Stimulated activated CD4-positive, alpha-beta T cell treated with anti-CD3 and anti-CD28 coated beads, Interleukin-2, amount 100 ng/mL, for 4 hours (primary cell): ENCODE measurements around the gene KRTAP1-5.
"Not testable (repeated sequence)": the region's sequence is repeated elsewhere in the genome, so short reads cannot be mapped to it uniquely, and the experiment has no call there.

Source experiments
- DNase-seq: peaks from one replicate; pipeline ENCODE4 v3.0.0-alpha.2; 2020; ENCODE audit warnings: low read depth

KRTAP1-5 gene

DNA sequence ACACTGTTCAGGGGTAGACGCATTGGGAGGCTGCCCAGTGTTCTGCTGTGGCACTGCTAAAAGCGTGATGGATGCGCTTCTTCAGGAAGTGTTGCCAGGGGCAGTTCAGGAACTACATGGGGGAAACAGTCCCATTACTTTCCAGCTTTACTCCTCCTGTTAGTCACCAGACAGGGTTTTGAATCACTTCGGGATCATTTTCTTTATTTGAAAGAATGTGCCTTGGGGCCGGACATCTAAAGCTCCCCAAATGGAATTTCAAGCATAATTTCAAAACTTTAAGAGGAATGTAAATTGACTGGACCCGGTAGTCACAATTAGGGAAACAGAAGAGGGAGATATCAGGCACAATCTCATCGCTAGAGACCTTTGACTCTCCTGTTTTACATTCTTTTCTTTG is 21.4 kb upstream of the KRTAP1-5 start:
- no peak for DNase-seq

GRCh38 chr17:41046735-41047465 is 19.9 kb upstream of the KRTAP1-5 start, which contains the start of gene KRTAP2-1:
Gene KRTAP2-1 (minus strand): TSS chr17:41047316. CDS start chr17:41047267, 49 bp downstream.
- not testable (repeated sequence) for DNase-seq

GRCh38 chr17:41042953-41043352 is 15.9 kb upstream of the KRTAP1-5 start:
- DNase-seq = no peak

DNA sequence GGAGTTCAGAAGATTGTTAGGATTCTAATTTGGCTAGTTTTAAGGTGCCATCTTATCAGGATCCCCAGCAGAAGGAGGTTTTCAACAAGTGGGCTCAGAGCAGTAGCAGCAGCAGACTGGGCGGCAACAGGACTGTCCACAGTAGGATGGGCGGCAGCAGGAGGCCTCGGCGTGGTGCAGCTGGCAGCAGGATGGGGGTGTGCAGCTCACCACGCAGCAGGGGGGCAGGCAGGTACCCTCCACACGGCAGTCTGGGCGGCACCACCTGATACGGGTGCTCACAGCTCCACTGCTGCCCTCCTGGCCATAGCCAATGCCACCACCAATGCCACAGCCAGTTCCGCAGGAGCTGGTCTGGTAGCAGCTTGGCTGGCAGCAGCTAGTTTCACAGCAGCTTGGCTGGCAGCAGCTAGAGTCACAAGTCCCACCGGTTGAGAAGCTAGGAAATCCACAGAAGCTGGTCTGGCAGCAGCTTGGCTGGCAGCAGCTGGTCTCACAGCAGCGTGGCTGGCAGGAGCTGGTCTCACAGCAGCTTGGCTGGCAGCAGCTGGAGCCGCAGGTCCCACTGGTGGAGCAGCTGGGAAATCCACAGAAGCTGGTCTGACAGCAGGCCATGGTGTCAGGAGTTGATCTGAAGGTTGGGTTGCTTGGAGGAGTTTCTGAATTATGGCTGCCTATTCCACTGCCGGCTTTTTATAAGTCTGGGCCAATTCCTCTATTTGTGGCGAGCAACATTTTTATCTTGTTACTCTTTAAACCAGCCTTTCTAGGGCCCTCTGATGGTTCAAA is 14.0 kb upstream of the KRTAP1-5 start, which contains the start of gene KRTAP1-1:
KRTAP1-1 (minus strand) TSS at position 668 of the 789 bp plus-strand sequence; CDS start at position 615, 53 bp downstream.
- not testable (repeated sequence) for DNase-seq

DNA sequence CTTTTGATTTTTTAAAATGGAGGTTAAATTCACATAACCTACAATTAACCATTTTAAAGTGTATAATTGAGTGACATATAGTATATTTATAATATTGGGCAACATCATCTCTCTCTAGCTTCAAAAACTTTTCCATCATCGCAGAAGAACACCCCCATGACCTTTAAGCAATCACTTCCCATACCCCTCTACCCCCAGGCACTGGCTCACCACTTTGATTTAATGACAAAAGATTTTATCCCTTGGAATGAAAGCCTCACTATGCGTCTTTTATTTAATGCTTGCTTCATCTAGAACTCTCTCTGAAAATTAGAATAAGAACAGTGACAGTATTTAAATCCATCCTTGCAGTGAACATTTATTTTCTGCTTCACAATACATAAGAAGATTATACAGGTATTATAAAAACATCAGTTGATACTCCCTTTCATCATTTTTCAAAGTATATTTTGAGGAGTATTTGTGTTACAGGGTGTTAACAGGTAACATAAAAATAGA is 10.9 kb upstream of the KRTAP1-5 start:
- no peak for DNase-seq

GRCh38 chr17:41034346-41034935 is 7.4 kb upstream of the KRTAP1-5 start, which contains the start of gene KRTAP1-3:
Gene KRTAP1-3 (minus strand): TSS chr17:41034874. CDS start chr17:41034821, 53 bp downstream.
- not testable (repeated sequence) for DNase-seq

DNA sequence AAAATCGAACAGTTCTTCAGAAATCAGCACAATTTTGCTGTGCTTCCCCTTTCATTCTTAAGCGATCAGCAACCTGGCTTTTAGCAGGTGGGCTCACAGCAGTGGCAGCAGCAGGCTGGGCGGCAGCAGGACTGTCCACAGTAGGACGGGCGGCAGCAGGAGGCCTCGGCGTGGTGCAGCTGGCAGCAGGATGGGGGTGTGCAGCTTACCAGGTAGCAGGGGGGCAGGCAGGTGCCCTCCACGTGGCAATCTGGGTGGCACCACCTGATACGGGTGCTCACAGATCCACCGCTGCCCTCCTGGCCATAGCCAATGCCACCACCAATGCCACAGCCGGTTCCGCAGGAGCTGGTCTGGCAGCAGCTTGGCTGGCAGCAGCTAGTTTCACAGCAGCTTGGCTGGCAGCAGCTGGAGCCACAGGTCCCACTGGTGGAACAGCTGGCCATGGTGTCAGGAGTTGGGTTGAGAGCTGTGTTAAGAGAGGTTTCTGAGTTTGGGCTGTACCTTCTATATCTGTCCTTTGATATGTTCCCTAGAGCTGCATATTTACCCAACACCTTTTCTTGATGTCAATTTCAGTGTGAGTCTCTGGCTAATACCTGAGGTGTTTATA is 2.7 kb upstream of the KRTAP1-5 start, which contains the start of gene KRTAP1-4:
KRTAP1-4 (minus strand) TSS at position 563 of the 613 bp plus-strand sequence; CDS start at position 446, 117 bp downstream.
- no peak for DNase-seq

DNA sequence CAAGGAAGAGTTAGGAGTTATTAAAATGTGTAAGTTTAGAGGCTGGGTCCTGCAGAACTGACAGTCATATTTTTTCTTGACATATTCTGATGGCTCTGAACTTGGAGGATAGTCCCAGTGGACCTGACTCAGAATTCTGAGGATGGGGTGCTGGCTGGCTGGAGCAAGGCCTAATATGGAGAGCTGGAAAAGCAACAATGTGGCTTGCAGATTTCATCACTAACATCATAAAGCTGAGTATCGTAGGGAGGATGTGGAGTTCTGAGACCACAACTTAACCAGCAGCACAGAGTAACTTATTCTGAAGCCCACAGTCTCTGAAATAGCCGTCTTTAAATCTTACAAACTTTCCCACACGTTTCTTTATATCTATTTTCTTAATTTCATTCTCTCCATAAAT is 2.3 kb downstream of the KRTAP1-5 start:
- DNase-seq = no peak

GRCh38 chr17:41020336-41020735 is 6.7 kb downstream of the KRTAP1-5 start:
- DNase-seq = no peak

- DNase-seq = no peak
Observed at GRCh38 chr17:41019415-41019814, 7.6 kb downstream of the KRTAP1-5 start.

DNA sequence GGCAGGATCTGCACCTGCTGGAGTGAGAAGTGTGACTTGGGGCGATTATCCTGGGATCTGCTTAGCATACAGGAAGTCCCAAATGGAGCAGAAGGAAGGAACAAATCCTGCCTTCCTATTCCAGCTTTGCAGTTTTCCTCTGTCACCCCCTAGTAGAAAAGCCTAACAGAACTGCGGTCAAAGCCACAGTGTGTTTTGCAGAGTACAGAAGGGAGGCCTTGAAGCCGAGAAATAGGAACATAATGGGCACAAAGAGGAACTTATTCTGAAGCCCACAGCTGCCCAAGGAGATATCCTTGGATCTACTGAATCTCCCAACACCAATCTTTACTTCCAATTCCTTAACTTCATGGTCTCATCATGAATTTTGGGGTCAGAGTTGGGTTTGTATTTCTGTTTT is 8.5 kb downstream of the KRTAP1-5 start:
- DNase-seq = no peak

DNA sequence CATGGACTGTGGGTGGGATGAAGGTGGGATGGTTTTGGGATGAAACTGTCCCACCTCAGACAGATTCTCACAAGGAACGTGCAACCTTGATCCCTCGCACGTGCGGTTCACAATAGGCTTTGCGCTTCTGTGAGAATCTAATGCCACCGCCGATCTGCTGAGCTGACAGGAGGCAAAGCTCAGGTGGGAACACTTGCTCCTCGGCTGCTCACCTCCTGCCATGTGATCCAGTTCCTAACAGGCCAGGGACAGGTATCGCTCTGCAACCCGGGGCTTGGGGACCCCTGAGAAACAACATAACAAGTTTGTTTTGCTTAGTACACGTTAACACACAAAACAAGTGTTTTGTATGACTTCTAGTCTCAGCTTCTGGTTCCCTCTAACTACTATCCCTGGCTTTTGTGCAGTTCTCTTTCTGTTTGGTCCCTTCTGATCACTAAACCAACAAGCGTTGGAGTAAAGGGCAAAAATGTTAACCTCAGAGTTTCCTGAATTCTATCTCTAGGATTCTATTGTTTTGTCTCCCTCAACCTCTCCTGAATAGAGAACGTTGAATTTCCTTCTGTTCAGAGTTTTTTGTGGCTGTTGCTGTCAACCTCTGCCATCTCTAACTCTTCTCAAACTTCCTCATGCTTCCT is 10.3 kb downstream of the KRTAP1-5 start:
- DNase-seq = no peak

DNA sequence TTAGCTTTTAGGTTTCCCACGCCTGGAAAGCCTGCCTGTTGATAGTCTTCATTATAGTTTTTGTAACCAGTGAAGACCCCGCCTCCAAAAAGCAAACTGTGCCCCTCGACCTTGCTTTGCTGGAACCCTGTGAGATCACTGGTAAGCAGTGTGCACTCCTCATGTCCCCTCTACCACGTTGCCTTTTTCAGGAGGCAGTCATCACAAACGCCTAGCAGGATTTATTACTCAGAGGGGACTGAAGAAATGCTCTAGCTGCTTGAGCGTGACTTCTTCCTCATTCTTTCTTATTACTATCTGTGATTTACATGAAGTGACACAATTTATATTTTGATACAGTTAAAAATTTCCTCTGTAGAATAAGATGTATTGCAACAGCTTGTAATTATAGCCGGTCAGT is 11.6 kb downstream of the KRTAP1-5 start:
- no peak for DNase-seq

GRCh38 chr17:41013606-41014005 is 13.4 kb downstream of the KRTAP1-5 start:
- no peak for DNase-seq

DNA sequence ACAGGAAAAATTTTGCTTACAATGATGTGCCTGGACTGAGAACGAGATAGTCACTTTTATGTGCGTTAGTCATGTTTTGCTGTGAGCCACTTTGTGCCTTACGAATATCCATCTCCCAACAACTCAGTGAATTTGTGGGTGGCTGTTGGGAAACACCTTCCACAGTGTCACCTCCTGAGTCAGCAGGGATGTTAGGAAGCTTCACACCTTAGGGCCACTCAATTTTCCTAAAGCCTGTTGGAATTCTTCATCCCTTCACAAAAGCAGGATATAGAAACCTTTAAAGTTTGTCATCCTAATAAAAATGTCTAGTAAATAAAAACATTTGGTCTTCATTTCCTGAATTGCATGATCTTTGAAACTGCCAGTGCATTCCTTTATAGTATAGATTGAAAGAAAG is 13.8 kb downstream of the KRTAP1-5 start:
- no peak for DNase-seq

DNA sequence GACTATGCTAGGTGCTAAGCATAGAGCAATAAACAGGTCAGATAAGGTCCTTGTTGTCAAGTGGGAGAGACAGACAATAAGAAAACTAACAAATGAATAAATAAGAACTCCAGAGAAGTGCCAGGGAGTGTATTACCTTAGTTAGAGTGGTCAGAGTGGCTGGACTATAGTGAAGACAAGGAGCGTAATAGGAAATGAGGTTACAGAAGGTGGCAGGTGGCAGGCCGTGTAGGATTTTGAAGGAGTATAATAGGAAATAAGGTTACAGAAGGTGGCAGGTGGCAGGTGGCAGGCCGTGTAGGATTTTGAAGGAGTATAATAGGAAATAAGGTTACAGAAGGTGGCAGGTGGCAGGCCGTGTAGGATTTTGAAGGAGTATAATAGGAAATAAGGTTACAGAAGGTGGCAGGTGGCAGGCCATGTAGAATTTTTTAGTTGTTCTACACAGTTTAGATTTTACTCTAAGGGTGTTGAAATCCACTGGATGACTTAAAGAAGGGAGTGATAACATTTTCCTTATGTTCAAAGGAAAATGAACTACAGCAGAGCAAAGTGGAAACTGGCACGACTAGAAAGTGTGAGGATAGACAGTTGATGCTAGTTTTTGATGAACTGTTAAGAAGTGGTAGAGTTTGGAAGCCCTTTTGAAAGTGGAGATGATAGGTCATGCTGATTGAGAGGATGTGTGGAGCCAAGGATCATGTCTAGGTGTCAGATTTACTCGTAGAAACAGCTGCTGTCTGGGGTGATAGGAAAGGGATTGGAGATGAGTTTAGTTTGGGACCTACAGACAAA is 14.5 kb downstream of the KRTAP1-5 start:
- no peak for DNase-seq

- DNase-seq = no peak
Observed at GRCh38 chr17:41010441-41010840, 16.6 kb downstream of the KRTAP1-5 start.

GRCh38 chr17:41009936-41010335 is 17.1 kb downstream of the KRTAP1-5 start:
- no peak for DNase-seq

- no peak for DNase-seq
Observed at GRCh38 chr17:41009301-41009760, 17.7 kb downstream of the KRTAP1-5 start.

DNA sequence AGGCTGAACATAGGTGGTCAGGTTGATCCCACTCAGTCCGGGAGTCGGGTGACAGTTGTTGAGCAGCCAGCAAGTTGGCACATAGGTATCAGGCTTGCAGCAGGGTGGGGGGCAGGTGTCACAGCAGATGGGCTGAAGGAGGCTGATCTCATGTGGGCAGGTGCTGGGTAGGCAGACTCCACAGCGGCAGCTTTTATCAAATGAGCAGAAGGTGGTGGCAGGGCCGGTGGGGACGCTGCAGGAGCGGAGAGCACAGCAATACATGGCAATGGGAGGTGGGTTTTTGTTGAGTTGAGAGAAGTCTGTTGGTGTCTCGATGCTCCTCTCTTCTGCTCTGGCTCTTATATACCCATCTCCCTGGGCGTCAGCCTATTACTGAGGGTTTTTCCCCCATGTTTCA is 18.2 kb downstream of the KRTAP1-5 start, which contains the start of gene KRTAP3-1:
KRTAP3-1 (minus strand) TSS at position 318 of the 400 bp plus-strand sequence; CDS start at position 264, 54 bp downstream.
- DNase-seq = no peak
